Muscle layer of duodenum (tissue), 2 donors: Measurements from ENCODE around the gene DST.

Source experiments
- H3K27ac ChIP-seq: one replicate; pipeline ENCODE4 v1.7.0; 2013; ENCODE audit warnings: mild to moderate bottlenecking, low read length
- H3K27me3 ChIP-seq: one replicate; pipeline ENCODE4 v1.7.0; 2013; ENCODE audit warnings: low read depth, mild to moderate bottlenecking, control low read depth, low read length
- H3K36me3 ChIP-seq, 2 donors: one replicate each; pipeline ENCODE4 v1.7.0; 2013; ENCODE audit warnings: low read length in 2 of 2, control low read depth in 1 of 2, mild to moderate bottlenecking in 1 of 2; ENCODE audit not compliant: insufficient read depth in 2 of 2, control insufficient read depth in 1 of 2
- H3K4me1 ChIP-seq, 2 donors: one replicate each; pipeline ENCODE4 v1.7.0; 2013; ENCODE audit warnings: low read length in 2 of 2, mild to moderate bottlenecking in 2 of 2, control low read depth in 1 of 2, moderate library complexity in 1 of 2; ENCODE audit not compliant: insufficient read depth in 2 of 2, control insufficient read depth in 1 of 2
- H3K4me3 ChIP-seq, 2 donors: one replicate each; pipeline ENCODE4 v1.7.0; 2013; ENCODE audit warnings: low read length in 2 of 2, low read depth in 1 of 2, mild to moderate bottlenecking in 1 of 2
- H3K9me3 ChIP-seq, 2 donors: one replicate each; pipeline ENCODE4 v1.7.0; 2013; ENCODE audit warnings: low read length in 2 of 2, control low read depth in 1 of 2, mild to moderate bottlenecking in 1 of 2; ENCODE audit not compliant: control insufficient read depth in 1 of 2
- donor health status: healthy.

DST gene

DNA sequence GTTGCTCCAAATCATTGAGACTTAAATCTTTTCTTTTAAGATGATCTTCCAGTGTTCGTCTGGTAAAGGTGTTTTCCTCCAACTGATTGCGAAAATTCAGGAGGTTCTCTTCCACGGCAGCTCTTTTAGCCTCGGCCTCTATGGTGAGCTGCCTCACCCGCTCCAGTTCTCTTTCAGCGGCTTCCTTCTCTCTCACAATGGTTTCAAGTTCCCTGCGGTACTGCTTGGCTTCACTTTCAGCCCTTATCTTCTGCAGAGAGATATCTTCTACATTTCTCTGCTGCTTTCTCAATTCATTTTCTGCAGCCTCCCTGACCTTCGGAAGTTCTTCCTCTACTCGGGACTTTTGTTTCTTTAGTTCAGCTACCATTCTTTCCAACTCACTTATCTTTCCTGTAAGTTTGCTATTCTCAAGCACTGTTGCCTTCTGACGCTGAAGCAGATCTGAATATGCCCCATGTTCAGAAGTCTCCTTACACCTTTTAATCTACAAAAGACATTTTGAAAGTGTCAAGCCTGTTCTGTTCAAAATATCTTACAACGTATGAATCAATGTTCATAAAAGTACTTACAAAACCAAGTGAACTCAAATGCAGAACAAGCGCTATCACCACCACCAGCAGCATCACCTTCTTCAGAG lies 22.3 kb downstream of the DST start:
- H3K27me3 ChIP-seq: no peaks in the 10 kb centered on the region
- peaks cover 41 to 52% of the 10 kb centered on the region in 2 donors for H3K36me3 ChIP-seq
- H3K27ac ChIP-seq: no peak overlapping the region
- no peaks in the 10 kb centered on the region for H3K9me3 ChIP-seq
- H3K4me3 ChIP-seq: no peak overlapping the region
- no peaks in the 10 kb centered on the region for H3K4me1 ChIP-seq

GRCh38 chr6:56618050-56618449 lies 24.6 kb downstream of the DST start:
- H3K27ac ChIP-seq: no peak overlapping the region
- no peaks in the 10 kb centered on the region for H3K27me3 ChIP-seq
- no peaks in the 10 kb centered on the region for H3K9me3 ChIP-seq
- no peaks in the 10 kb centered on the region for H3K4me1 ChIP-seq
- H3K4me3 ChIP-seq: no peak overlapping the region
- peaks cover 39 to 48% of the 10 kb centered on the region in 2 donors for H3K36me3 ChIP-seq

- Histone ChIP-seq H3K4me3 (no peak overlapping the region), H3K9me3 (no peaks in the 10 kb centered on the region), H3K4me1 (no peaks in the 10 kb centered on the region), H3K36me3 (peaks cover 39 to 48% of the 10 kb centered on the region in 2 donors), H3K27me3 (no peaks in the 10 kb centered on the region), H3K27ac (no peak overlapping the region)
Measured at GRCh38 chr6:56616967-56617366, 25.7 kb downstream of the DST start.

DNA sequence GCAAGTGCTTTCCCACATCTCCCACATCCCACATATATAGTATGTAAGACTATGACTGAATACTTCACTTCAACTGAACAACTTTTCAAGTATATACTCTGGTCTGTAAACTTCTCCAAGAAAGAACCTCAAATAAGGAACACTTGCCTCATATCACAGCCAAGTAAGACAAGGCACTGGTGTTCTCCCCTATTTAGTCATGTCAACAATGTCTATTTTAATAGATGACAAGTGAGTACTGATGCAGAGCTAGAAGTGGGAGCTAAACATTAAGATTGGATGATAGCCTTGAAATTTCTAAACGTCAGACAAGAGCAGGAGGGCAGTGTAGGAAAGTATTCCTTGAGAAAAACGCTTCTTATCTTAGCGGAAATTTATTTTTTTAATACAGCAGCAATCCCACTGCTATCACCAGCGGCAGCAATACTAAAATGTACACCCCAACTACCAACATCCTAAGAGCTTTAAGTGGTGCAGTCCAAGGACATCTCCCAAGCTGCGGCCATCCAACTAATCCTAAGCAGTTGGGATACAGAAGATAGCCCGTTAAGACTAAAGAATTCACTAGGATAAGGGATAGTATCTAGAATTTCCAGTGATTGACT lies 29.3 kb downstream of the DST start:
- no peaks in the 10 kb centered on the region for H3K9me3 ChIP-seq
- no peaks in the 10 kb centered on the region for H3K4me1 ChIP-seq
- H3K36me3 ChIP-seq: peaks cover 29 to 30% of the 10 kb centered on the region in 2 donors
- H3K27ac ChIP-seq: no peak overlapping the region
- H3K4me3 ChIP-seq: no peak overlapping the region
- no peaks in the 10 kb centered on the region for H3K27me3 ChIP-seq

GRCh38 chr6:56608332-56608731 lies 34.4 kb downstream of the DST start:
- H3K27ac ChIP-seq: no peak overlapping the region
- no peaks in the 10 kb centered on the region for H3K27me3 ChIP-seq
- H3K36me3 ChIP-seq: peaks cover 10 to 19% of the 10 kb centered on the region in 2 donors

GRCh38 chr6:56607111-56607752 lies 35.5 kb downstream of the DST start:
- Histone ChIP-seq H3K36me3 (peaks cover 10 to 27% of the 10 kb centered on the region in 2 donors), H3K4me3 (no peak overlapping the region), H3K27ac (no peak overlapping the region), H3K9me3 (no peaks in the 10 kb centered on the region), H3K27me3 (no peaks in the 10 kb centered on the region), H3K4me1 (no peaks in the 10 kb centered on the region)

More at GRCh38 chr6:56608332-56608731, 34.4 kb downstream of the DST start:
- H3K4me3 ChIP-seq: no peak overlapping the region
- H3K4me1 ChIP-seq: no peaks in the 10 kb centered on the region
- no peaks in the 10 kb centered on the region for H3K9me3 ChIP-seq

DNA sequence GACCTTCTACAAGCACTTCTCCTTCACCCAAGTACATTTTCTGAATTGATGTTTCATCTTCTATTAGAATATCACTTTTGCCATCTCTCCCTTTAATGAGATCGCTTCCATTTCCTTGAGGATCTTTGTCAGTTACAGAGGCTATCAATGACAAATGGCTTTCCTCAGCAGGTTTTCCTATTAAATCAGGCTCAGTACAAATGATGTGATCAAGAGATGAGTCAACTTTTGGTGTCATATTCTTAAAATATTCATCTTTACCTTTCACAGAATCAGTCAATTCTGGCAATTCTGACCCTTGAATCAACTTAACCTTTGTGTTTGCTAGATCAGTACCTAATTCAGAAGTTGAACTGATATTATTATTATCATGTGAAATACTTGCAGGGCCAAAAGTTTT lies 37.3 kb downstream of the DST start:
- no peaks in the 10 kb centered on the region for H3K9me3 ChIP-seq
- peaks cover 10 to 30% of the 10 kb centered on the region in 2 donors for H3K36me3 ChIP-seq
- H3K4me1 ChIP-seq: no peaks in the 10 kb centered on the region
- H3K27ac ChIP-seq: no peak overlapping the region
- no peak overlapping the region for H3K4me3 ChIP-seq
- no peaks in the 10 kb centered on the region for H3K27me3 ChIP-seq

DNA sequence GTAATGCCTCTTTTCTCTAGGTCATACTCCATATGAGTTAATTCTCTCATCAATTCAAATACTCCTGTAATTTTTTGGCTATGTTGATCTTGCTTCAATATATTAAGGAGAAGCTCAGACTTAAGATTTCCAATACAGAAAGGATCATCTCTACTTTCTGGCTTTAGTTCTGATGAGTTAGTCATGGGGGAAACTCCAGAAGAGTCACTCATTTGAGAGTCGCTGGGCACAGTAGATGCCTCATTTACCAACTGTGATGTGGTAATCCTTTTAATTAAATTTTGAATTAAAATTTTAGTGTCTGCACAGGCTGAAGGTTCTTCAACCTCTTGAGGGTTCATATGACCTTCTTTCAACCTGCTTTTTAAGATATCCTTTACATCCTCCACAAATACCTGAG lies 38.5 kb downstream of the DST start:
- no peaks in the 10 kb centered on the region for H3K9me3 ChIP-seq
- no peaks in the 10 kb centered on the region for H3K4me1 ChIP-seq
- H3K27ac ChIP-seq: no peak overlapping the region
- no peak overlapping the region for H3K4me3 ChIP-seq
- peaks cover 18 to 36% of the 10 kb centered on the region in 2 donors for H3K36me3 ChIP-seq
- no peaks in the 10 kb centered on the region for H3K27me3 ChIP-seq

GRCh38 chr6:56601390-56601789 lies 41.3 kb downstream of the DST start:
- Histone ChIP-seq H3K4me3 (no peak overlapping the region), H3K36me3 (peaks cover 12 to 41% of the 10 kb centered on the region in 2 donors), H3K27ac (no peak overlapping the region), H3K4me1 (no peaks in the 10 kb centered on the region), H3K27me3 (no peaks in the 10 kb centered on the region), H3K9me3 (no peaks in the 10 kb centered on the region)

DNA sequence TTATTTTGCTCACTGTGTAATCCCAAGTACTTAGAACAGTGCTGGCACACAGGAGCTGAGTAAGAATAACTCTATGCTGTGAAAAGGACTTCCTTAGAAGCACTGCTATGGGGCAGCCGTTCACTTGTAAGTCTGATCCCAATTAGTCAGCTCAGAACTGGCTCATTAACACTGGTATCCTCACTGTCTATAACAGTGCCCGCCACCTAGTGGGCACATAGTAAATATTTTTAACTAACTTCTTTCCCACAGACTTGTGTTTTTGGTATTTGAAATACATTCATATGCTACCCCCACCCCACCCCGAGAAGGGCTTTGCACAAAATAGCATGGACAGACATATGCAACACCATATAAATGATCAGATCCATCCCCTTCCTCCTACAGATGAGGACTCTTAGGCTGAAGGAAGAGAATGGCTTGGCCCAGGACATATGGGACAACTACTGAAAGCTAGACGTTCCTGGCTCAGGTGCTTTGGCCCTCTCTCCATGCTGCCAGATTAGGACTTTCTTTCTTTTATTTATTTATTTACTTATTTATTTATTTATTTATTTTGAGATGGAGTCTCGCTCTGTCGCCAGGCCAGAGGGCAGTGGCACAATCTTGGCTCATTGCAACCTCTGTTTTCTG lies 47.1 kb downstream of the DST start:
- Histone ChIP-seq H3K27ac (no peak overlapping the region), H3K4me1 (peaks cover 5 to 7% of the 10 kb centered on the region in 2 donors), H3K27me3 (no peaks in the 10 kb centered on the region), H3K9me3 (no peaks in the 10 kb centered on the region), H3K36me3 (peaks cover 27 to 40% of the 10 kb centered on the region in 2 donors), H3K4me3 (no peak overlapping the region)

DNA sequence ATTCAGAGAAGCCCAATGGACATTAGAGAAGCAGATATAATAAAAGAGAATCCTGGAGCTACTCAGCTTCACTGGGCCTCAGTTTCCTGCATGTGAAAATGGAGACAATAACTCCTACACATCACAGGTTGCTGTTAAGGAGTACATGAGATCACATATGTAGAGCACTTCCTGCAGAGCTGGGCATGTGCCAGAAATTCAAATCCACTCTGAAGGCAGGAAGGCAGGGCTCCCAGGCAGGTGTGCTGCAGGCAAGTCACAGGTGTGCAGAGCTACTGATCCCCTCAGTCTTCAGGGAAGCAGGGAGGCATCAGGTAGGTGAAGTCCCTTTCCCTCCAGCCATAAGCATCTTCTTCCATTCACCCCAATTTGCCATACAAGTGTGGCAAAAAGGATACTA lies 48.0 kb downstream of the DST start:
- Histone ChIP-seq H3K4me1 (peaks cover 5 to 7% of the 10 kb centered on the region in 2 donors), H3K27me3 (no peaks in the 10 kb centered on the region), H3K9me3 (no peaks in the 10 kb centered on the region), H3K4me3 (no peak overlapping the region), H3K27ac (no peak overlapping the region), H3K36me3 (peaks cover 27 to 32% of the 10 kb centered on the region in 2 donors)
